Sciatic nerve (tissue), 2 donors: ENCODE data around the gene PDC. TPM values are rescaled to one million over a fixed set of nuclear protein-coding genes. Genes with fewer than 3 reads are reported as not detected.
A peak's percentile ranks its signal among the peaks of the same experiment; 100 is the strongest.
"Not testable (repeated sequence)": the region's sequence is repeated elsewhere in the genome, so short reads cannot be mapped to it uniquely, and the experiment has no call there.

ENCODE experiments used
- ATAC-seq: fragments of 200-7000 bp; cut with Tn5 transposase; one replicate; pipeline ENCODE4 v1.9.1; 2020; ENCODE audit warnings: mild to moderate bottlenecking, moderate library complexity
- DNase-seq: peaks from one replicate; pipeline ENCODE4 v3.0.0-alpha.2; 2020; ENCODE audit warnings: low spot score
- intact Hi-C: fragments of 100-400 bp; cut with DNase I; formaldehyde crosslinking; loops from one replicate; pipeline ENCODE4 v1.14.2; 2022
- total RNA-seq: library from RNA; stranded (reverse); fragmentation: NEBNext Ultra II Directional; extraction: Animal tissue kit (Norgen Biotek cat#: 25700); gene quantifications from one replicate; pipeline ENCODE4 v1.2.1, GENCODE V29; 2021
- donor health status: DM: no; HTN: no; CAD: no.
- donor health status: DM: no; HTN: no; CAD: no.

PDC gene
- total RNA-seq, 1 donor from 2014 or later: not detected

DNA sequence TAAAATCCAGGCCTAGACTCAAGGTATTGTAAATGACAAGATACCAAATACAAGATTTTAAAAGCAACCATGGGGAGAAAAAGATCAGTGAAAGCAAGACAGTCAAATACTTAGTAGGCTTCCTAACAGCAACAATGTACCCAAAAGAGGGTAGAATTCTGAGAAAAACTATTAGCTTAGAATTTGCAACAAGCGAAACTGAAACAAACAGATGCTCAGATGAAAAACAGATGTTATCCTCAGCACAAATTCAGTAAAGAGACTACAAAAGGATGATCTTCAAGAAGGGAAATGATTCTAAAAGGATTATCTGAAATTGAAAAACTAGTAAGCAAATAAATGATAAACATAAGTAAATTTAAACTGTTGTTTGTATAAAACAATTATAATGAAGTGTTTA is 40.0 kb downstream of the PDC start:
- intact Hi-C loops: no loop called here
- ATAC-seq: peak; percentile 90

GRCh38 chr1:186420311-186420710 is 40.6 kb downstream of the PDC start:
- ATAC-seq: no peak
- DNase-seq: no peak
- intact Hi-C loops: no loop called here

More for the DNA sequence above, 40.0 kb downstream of the PDC start:
- DNase-seq: no peak

GRCh38 chr1:186418503-186418902 is 42.4 kb downstream of the PDC start:
- no peak for ATAC-seq
- intact Hi-C loops: no loop called here
- DNase-seq: no peak

- ATAC-seq (no peak), DNase-seq (no peak)
- intact Hi-C loops: no loop called here
Observed at GRCh38 chr1:186413319-186413718, 47.6 kb downstream of the PDC start.

DNA sequence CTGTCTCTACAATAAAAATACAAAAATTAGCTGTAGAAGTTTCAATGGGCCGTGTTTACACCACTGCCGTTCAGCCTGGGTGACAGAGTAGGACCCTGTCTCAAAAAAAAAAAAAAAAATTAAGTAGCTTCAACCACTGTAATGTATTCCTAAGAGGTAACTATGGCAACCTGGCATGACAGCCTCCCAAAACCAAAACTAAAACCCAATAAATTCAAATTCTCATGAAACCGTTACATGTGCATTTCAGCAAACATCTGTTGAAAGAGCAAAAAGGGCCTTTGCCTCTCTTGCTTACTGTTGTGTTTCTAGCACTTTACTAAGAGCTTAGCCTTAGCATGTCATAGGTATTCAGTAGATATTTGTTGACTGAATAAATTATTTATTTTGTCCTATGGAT is 51.8 kb downstream of the PDC start:
- ATAC-seq (no peak), DNase-seq (no peak)
- intact Hi-C loops: no loop called here

DNA sequence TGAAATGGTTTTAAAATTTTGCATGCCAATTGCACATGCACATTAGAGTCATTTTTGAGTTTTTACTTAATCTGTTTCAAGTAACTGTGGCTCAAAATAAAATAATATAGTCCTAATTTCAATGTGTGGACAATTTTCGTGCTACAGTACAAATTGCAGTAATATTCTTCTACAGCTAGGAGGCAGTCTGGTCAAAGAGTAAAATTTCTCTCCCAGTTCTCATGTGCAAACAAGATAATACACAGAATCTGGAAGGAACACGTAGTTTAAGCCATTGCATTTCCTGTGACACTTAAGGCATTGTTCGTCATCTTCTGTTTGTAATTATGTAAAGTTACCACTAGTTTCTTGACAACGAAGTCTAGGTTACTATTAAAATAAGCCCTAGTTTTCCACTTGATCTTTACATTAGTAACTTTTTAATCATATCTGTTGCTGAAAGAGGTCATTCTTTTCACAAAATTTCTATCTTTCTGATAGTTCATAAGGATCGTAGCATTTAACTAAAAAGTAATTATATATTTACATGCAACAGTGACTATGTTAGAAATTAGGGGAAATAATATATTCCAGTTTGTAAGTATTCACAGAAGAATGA is 56.4 kb downstream of the PDC start:
- intact Hi-C loops: no loop called here
- peak; percentile 75 for ATAC-seq
- no peak for DNase-seq

GRCh38 chr1:186403632-186404031 is 57.3 kb downstream of the PDC start:
- ATAC-seq: no peak
- intact Hi-C loops: no loop called here

DNA sequence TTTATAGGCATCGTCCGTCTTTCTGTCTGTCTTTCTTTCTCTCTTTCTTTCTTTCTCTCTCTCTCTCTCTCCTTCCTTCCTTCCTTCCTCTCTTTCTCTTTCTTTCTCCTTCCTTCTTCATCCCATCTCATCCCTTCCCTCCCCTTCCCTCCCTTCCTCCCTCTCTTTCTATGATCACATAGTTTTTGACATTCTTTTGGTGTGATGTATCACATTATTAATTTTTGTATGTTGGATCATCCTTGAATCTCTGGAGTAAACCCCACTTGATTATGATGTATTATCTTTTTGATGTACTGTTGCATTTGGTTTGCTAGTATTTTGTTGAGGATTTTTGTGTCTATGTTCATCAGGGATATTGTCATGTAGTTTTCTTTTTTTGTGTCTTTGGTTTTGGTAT is 59.5 kb downstream of the PDC start:
- ATAC-seq, intact Hi-C loops, DNase-seq: not testable (repeated sequence)

More at GRCh38 chr1:186403632-186404031, 57.3 kb downstream of the PDC start:
- DNase-seq: no peak

Other genes with a start within 250 kb of the PDC start
- gene PRG4, start 164.8 kb downstream of the PDC start, total RNA-seq: 22.6 TPM
- gene TPR, start 85.9 kb downstream of the PDC start, total RNA-seq: 119 TPM
- 25.8 TPM for gene ODR4, start 85.3 kb downstream of the PDC start, total RNA-seq
- gene PTGS2, start 219.3 kb upstream of the PDC start, total RNA-seq: 5.4 TPM